Germinal center (tissue), 1 donor: ENCODE data around the gene DOC2B.
"Not testable (repeated sequence)": the region's sequence is repeated elsewhere in the genome, so short reads cannot be mapped to it uniquely, and the experiment has no call there.

Source experiments
- DNase-seq: peaks from one replicate; pipeline ENCODE4 v3.0.0; 2012; ENCODE audit warnings: mixed read lengths, low spot score

DOC2B gene

GRCh38 chr17:210402-210801, 29.0 kb upstream of the DOC2B start:
- no peak for DNase-seq

GRCh38 chr17:208429-208828, 27.0 kb upstream of the DOC2B start:
- DNase-seq, result no peak

GRCh38 chr17:207775-208174, 26.3 kb upstream of the DOC2B start:
- no peak for DNase-seq

DNA sequence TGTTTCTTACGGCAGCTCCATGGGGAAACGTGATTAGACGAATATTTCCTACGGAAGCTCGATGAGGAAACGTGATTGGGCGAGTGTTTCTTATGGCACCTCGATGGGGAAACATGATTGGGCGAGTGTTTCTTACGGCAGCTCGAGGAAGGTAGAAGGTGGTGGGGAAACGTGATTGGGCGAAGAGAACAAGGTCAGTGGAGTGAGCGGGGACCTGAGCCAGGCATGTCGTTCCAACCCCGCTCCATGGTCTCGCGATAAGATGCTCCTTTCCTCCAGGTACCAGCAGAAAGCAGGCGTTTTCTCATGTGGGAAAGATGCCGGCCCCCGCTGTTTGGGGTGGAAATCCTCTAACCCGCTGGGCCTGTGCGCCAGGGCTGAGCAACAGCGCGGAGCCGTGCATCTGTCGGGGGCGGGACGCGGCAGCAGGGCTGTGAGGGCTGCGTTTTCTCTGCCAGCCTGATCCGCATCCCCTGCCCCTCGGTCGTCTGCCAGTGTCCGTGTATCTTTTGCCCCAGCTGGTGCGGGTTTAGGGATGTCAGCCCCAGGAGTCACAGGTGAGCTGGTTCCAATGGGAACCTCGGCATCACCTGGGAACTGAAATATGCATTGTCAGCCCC, 25.6 kb upstream of the DOC2B start:
- no peak for DNase-seq

- not testable (repeated sequence) for DNase-seq
These were observed 25.0 kb upstream of the DOC2B start for GRCh38 chr17:206484-206883.

GRCh38 chr17:205817-206216, 24.4 kb upstream of the DOC2B start:
- DNase-seq, result no peak

- DNase-seq, result no peak
These were observed 23.8 kb upstream of the DOC2B start for GRCh38 chr17:205148-205669.

DNA sequence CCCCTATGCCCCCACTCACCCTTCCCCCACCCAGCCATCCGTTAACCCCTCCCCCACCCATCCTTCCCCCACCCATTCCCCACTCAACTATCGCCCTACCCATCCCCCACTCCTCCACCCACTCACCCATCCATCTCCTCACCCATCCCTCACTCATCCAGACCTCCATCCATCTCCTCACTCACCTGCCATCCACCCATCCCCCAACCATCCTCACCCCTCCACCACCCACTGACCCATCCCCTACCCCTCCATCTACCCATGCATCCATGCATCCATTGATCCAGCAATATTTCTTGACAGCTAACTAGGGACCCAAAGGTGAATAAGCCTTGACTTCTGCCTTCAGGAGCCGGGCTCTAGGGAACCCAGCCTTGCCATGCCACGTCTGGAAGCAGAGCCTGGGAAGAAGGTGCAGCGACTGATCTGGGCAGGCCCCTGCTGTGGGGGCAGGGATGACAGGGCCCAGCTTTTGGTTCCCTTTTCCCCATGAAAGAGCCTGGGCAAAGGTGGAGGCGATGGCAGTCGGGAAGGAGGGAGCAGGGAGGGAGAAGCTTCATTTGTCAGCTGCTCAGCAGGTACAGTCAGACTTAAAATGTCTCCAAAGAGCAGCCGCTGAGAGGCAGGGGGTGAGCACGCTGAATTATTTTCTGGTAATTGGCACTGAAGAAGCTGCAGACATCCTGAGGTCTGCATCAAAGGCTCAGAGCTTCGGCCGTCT, 23.1 kb upstream of the DOC2B start:
- DNase-seq, result no peak

DNA sequence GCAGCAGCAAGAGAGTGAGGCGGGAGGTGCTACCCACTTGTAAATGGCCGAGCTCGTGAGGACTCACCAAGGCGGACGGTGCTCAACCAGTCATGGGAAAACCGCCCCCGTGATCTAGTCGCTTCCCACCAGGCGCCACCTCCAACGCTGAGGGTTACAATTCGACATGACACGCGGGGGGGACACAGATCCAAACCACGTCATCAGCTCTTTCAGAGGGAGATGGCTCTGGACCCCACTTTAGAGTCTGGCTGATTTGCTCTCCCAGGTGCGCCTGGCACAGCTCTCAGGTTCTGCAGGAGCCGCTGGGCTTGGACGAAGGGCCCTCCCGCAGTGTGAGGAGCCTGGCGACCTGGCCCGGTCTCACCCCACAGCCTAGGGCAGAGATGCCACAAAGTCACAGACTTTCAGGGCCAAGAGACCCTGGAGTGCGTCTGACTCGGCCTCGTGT, 21.1 kb upstream of the DOC2B start:
- DNase-seq, result no peak

DNA sequence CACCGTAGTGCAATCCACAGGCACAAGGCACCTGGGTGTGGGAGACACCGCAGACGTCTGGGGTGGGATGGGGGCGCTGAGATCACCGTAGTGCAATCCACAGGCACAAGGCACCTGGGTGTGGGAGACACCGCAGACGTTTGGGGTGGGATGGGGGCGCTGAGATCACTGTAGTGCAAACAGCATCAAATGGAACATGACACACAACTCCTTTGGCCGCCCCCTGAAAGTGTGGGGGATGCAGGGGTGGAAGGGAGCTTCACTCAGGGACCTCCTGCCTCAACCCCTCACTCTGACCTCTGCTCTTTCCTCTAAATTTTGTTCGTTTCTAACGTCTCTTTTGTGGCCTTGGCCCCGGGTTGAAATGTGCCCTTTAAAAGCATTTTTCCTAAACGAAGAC, 20.3 kb upstream of the DOC2B start:
- not testable (repeated sequence) for DNase-seq

DNA sequence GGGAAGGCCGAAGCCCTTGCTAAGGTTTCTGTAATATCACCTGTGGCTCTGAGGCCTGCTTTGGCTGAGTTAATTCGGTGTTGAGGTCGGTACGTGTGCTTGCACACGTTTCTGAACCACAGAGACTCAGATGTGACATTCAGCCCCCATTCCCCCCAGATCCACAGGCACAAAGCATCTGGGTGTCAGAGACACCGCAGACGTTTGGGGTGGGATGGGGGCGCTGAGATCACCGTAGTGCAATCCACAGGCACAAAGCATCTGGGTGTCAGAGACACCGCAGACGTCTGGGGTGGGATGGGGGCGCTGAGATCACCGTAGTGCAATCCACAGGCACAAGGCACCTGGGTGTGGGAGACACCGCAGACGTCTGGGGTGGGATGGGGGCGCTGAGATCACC, 19.8 kb upstream of the DOC2B start:
- not testable (repeated sequence) for DNase-seq

GRCh38 chr17:200586-200985, 19.1 kb upstream of the DOC2B start:
- DNase-seq, result no peak

DNA sequence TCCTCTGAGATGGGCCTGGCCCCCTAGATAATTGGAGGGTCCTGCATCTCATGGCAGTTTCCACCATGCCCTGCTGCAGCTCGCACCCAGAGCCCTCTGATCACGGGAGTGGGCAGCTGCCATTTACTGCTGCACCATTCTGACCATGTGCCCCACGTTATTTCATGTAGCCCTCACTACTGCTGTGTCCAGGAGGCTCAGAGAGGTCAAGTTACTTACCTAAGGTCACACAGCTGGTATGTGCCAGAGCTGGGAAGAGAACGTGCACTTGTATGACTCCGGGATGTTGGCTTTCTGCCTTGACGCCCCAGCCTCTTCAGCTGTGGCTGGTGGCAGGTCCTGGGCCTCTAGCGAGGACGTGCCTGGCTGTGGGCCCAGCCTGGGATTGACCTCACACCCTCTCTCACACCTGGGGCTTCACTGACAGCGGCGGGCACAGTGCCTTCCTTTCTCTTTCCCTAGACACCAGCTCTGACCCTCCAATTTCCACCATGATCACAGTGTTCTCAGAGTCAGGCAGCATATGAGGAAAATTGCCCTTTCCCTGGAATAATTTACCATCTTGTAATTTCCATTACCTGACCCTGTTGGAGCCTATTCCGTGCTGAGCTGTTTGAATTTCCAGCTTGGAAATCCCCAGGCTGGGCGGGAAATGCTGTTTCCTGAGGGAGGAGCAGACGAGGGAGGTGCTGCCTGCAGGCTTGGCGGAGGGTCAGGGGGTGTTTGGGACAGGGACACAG, 18.5 kb upstream of the DOC2B start:
- DNase-seq, result no peak

- DNase-seq, result no peak
These were observed 17.7 kb upstream of the DOC2B start for GRCh38 chr17:199191-199604.

DNA sequence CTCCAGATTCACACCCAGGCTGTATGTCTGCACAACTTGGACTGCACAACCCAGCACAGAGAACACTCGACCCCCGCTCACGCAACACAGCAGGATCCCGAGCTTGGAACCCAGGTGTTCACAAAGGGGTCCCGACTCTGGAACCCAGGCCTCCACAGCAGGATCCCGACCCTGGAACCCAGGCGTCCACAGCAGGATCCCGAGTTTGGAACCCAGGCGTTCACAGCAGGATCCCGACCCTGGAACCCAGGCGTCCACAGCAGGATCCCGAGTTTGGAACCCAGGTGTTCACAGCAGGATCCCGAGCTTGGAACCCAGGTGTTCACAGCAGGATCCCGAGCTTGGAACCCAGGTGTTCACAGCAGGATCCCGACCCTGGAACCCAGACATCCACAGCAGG, 16.8 kb upstream of the DOC2B start:
- not testable (repeated sequence) for DNase-seq

GRCh38 chr17:197352-197751, 15.9 kb upstream of the DOC2B start:
- DNase-seq, result no peak

GRCh38 chr17:194828-195602, 13.6 kb upstream of the DOC2B start:
- DNase-seq, result no peak

DNA sequence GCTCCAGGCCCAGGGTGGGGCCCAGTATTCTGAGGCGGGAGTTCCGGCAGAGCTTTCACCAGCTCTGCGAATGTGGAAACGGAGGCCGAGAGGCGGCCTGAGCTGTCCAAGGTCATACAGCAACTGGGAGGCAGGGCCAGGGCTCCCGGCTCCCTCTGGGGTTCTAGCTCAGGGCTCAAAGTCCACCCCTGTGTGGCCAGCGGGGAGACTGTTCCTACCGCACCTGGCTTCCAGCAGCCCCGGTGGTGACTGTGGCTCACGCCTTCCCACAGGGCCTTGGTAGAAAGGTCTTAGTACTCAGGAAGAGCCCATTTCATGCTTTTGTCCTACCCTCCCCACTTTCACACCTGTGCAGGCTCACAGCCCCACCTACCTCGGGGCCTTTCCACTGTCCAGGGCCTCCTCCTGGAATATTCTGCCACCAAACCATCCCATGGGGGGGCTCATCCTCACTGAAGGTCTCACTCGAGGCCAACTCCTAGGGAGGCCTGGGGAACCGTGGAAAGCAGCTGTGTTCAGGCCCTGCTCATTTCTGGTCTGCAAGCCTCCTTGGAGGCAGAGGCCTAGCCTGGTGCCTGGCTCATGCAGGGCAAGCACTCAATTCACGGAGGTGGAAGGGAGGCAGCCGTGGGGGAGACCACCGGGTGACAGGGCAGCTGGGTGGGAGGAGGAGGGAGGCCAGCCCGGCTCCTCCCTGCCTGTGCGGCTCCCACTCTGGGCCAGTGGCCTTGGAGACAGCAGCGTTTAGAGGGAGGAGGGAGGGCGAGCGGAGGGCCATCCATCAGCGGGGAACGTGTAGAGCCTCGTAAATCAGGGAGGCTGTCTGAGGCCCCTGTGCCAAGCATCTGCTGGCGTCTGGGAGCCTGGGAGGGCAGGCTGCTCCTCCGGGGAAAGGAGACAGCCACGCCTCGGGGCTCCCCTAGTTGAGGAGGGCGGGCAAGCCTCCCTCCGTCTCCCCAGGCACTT, 12.7 kb upstream of the DOC2B start:
- DNase-seq, result no peak

DNA sequence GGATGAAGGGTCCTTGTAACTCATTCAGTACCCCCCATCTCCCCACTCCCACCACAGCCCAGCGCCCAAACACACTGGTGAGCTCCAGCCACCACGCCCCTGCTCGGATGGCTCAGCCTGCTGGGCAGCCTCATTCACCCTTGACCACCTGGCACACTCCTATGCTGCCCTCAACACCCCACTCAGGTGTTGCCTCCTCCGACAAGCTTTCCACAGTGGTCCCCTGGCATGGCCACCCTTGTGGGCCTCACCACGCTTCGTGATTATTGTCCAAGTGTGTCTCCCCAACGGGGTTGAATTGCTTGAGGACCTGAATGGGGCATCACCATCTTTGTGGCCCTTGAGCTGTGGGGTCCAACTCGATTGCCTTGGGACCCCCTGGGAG, 12.0 kb upstream of the DOC2B start:
- no peak for DNase-seq

GRCh38 chr17:192666-193425, 11.4 kb upstream of the DOC2B start:
- no peak for DNase-seq
